Smooth muscle cell (in vitro differentiated cells): Measurements from ENCODE around the gene EFHD1. TPM values are rescaled to one million over a fixed set of nuclear protein-coding genes. Genes with fewer than 3 reads are reported as not detected.

Experiments
- DNase-seq: peaks from one replicate; lab custom pipeline; 2025; ENCODE audit not compliant: unreplicated experiment; lab: John Stamatoyannopoulos, UW
- H2AFZ ChIP-seq: fragments of 200-600 bp; sonication (generic); 2 replicates; pipeline ENCODE4 v1.6.0; 2016; ENCODE audit warnings: antibody characterized with exemption, low read depth, mild to moderate bottlenecking
- H3F3A ChIP-seq: fragments of 200-600 bp; sonication (generic); 2 replicates; pipeline ENCODE4 v1.6.0; 2017; ENCODE audit warnings: antibody characterized with exemption, low read depth
- H3K27ac ChIP-seq: fragments of 200-600 bp; sonication (generic); 2 replicates; pipeline ENCODE4 v1.5.1; 2016; ENCODE audit warnings: low read depth, mild to moderate bottlenecking
- H3K27me3 ChIP-seq: fragments of 200-600 bp; sonication (generic); 2 replicates; pipeline ENCODE4 v1.6.1; 2016; ENCODE audit warnings: low read depth, mild to moderate bottlenecking
- H3K36me3 ChIP-seq: fragments of 200-600 bp; sonication (generic); 2 replicates; pipeline ENCODE4 v1.5.1; 2016; ENCODE audit warnings: low read depth
- H3K4me1 ChIP-seq: fragments of 200-600 bp; sonication (generic); 2 replicates; pipeline ENCODE4 v1.5.1; 2016; ENCODE audit warnings: low read depth
- H3K4me2 ChIP-seq: fragments of 200-600 bp; sonication (generic); 2 replicates; pipeline ENCODE4 v1.6.0; 2016; ENCODE audit warnings: mild to moderate bottlenecking
- H3K4me3 ChIP-seq: fragments of 200-600 bp; sonication (generic); 2 replicates; pipeline ENCODE4 v1.5.1; 2016; ENCODE audit warnings: mild to moderate bottlenecking
- H3K79me2 ChIP-seq: fragments of 200-600 bp; sonication (generic); 2 replicates; pipeline ENCODE4 v1.6.0; 2016; ENCODE audit warnings: low read depth, mild to moderate bottlenecking
- H3K9ac ChIP-seq: fragments of 200-600 bp; sonication (generic); 2 replicates; pipeline ENCODE4 v1.6.0; 2016; ENCODE audit warnings: low read depth
- H3K9me3 ChIP-seq: fragments of 200-600 bp; sonication (generic); replicated peaks from 2 replicates; pipeline ENCODE4 v1.5.1; 2016; ENCODE audit warnings: low read depth
- H4K20me1 ChIP-seq: fragments of 200-600 bp; sonication (generic); 2 replicates; pipeline ENCODE4 v1.6.0; 2016; ENCODE audit warnings: low read depth
- CTCF ChIP-seq: fragments of 200-600 bp; sonication (generic); IDR thresholded peaks from 2 replicates; pipeline ENCODE4 v1.5.1; 2017; ENCODE audit warnings: borderline replicate concordance, mild to moderate bottlenecking, antibody characterized with exemption; ENCODE audit not compliant: insufficient read depth, poor library complexity, severe bottlenecking
- WGBS: methylation state at CpG from one replicate; pipeline ENCODE4 v1.1.7; 2016; ENCODE audit warnings: low lambda C conversion rate; 5-methylcytosine and 5-hydroxymethylcytosine counted together
- polyA plus RNA-seq: library from polyadenylated mRNA; unstranded; fragments of >200 nt; fragmentation: Nextera tagmentation; extraction: Ambion mirVana; gene quantifications from 2 replicates; pipeline ENCODE4 v1.2.1, GENCODE V29; 2016
- total RNA-seq: library from RNA; depleted of rRNA; stranded (reverse); fragments of >200 nt; gene quantifications from 2 replicates; pipeline ENCODE4 v1.2.3, GENCODE V29; 2014

The EFHD1 gene
- total and polyA plus RNA-seq, 2 experiments from 2014 or later, result 6.4 to 19.2 TPM

DNA sequence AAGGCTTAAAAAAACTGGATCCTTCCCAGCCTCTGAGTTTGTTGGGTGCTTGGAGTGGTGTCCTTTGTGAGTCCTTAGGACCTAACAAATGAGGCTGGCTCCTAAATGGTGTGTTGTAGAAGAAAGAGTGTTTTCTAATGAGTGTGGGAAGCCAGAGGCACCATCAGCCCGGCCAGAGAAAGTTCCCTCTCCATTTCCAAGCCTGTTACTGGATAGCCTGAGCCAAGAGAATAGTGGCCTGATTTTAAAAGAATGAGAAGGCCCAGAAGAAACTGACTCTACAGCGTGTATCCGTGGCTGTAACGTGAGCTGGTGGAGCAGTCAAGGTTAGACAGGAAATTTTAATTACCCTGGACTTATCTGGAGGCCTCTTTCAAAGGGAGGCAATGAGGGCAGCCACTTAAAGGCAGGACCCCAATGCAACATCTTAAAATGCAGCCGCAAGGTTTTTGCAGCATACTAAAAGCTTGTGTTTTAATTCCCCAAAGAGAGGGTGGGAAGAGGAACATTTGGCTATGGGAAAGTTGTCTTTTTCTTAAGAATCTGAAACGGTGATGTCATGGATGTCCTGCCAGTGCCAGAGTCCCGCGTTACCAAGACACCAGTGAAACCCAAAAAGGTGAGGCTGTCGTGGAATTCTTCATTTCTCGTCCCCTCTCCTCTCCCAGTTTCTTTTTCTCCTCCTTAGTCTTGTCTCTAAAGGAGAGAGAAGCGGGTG, 4.6 kb downstream of the EFHD1 start:
- TF ChIP-seq CTCF, result no peak
- DNase-seq, result no peak
- H2AFZ ChIP-seq, result no peak overlapping the region
- H3K36me3 ChIP-seq, result no peaks in the 10 kb centered on the region
- no peak overlapping the region for H3K4me2 ChIP-seq
- no peaks in the 10 kb centered on the region for H3K27me3 ChIP-seq
- H3K4me3 ChIP-seq, result no peak overlapping the region
- H3K9ac ChIP-seq, result no peak overlapping the region
- no peaks in the 10 kb centered on the region for H3F3A ChIP-seq
- peaks cover 4% of the 10 kb centered on the region for H3K4me1 ChIP-seq
- H3K27ac ChIP-seq, result no peak overlapping the region
- H3K9me3 ChIP-seq, result no peaks in the 10 kb centered on the region
- WGBS, result 81% methylated on average over 11 of the region's 11 CpGs
- H4K20me1 ChIP-seq, result no peaks in the 10 kb centered on the region
- no peaks in the 10 kb centered on the region for H3K79me2 ChIP-seq

GRCh38 chr2:232641153-232641848, 7.9 kb downstream of the EFHD1 start:
- H3K27ac ChIP-seq, result no peak overlapping the region
- no peaks in the 10 kb centered on the region for H3K36me3 ChIP-seq
- no peak overlapping the region for H3K4me3 ChIP-seq
- H3F3A ChIP-seq, result no peaks in the 10 kb centered on the region
- no peak for DNase-seq
- peaks cover 4% of the 10 kb centered on the region for H3K4me1 ChIP-seq
- WGBS, result 95% methylated on average over 11 of the region's 11 CpGs
- H3K9me3 ChIP-seq, result no peaks in the 10 kb centered on the region
- TF ChIP-seq CTCF, result no peak
- no peak overlapping the region for H3K9ac ChIP-seq
- H4K20me1 ChIP-seq, result no peaks in the 10 kb centered on the region
- no peak overlapping the region for H2AFZ ChIP-seq
- H3K4me2 ChIP-seq, result no peak overlapping the region
- H3K79me2 ChIP-seq, result no peaks in the 10 kb centered on the region
- H3K27me3 ChIP-seq, result no peaks in the 10 kb centered on the region

DNA sequence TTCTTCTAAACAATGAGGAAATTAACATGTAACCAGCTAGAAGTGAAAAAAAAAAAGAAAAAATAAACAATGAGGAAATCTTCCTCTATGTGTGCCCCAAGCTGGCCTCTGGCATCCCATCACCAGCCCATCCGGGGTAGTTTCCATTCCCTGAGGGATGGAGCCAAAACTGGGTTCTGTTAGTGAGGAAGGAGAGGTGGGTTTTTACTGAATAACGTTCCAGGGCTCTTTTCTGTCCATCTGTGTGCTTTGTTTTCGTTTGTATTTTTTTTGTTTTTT, 9.7 kb downstream of the EFHD1 start:
- Histone ChIP-seq H3K36me3 (no peaks in the 10 kb centered on the region), H3K9ac (no peak overlapping the region), H3K4me3 (no peak overlapping the region), H3K79me2 (no peaks in the 10 kb centered on the region), H4K20me1 (peaks cover 3% of the 10 kb centered on the region), H3F3A (no peaks in the 10 kb centered on the region), H3K4me1 (peaks cover 4% of the 10 kb centered on the region), H3K27ac (no peak overlapping the region), H2AFZ (no peak overlapping the region), H3K4me2 (no peak overlapping the region), H3K9me3 (no peaks in the 10 kb centered on the region), H3K27me3 (no peaks in the 10 kb centered on the region)
- DNase-seq, result no peak
- TF ChIP-seq CTCF, result no peak
- WGBS, result 84% methylated on average over 3 of the region's 3 CpGs
